GM12872 (cell line): ENCODE results near the gene LAMA2.

Experiments used
- CTCF ChIP-seq: IDR thresholded peaks from 3 replicates; pipeline ENCODE4 v1.5.1; 2011; ENCODE audit warnings: low read depth, mild to moderate bottlenecking, low read length, moderate library complexity; ENCODE audit not compliant: insufficient read depth

The LAMA2 gene

DNA sequence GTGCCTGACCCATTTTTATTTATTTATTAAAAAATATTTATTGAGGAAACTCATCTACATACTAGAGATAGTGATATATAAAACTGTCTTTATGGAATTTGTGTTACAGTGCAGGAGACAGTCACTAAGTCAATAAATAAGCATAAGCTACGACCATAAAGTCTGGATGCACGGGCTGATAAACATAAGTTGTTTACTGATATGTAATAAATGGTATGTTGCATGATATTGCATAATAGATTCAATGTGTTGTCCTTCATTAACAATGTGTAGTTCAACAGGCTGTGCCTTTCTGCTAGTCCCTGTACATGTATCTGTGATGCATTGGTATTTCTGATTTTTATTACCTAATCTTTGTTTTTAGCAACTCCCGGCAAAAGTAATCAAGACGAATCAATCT lies 515.8 kb downstream of the LAMA2 start:
- no peak for TF ChIP-seq CTCF

- TF ChIP-seq CTCF = no peak
Measured at GRCh38 chr6:129402244-129402643, 519.3 kb downstream of the LAMA2 start.

DNA sequence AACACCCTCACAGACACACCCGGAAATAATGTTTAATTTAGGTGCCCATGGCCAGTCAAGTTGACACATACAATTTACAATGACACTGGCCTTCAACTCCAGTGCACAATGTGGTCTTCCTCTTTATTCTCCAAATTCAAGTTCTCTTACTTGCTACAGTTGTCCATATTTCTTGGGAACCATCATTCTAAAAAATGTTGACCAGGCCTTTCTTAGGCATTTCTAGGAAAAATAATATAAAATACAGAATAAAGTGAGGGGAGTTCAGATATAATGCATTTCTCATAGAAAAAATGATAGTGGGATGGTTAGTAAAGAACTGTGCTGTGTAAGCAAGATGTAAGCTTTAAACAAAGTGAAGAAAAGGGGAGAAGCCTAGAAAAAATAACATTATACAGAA lies 528.2 kb downstream of the LAMA2 start:
- no peak for TF ChIP-seq CTCF

DNA sequence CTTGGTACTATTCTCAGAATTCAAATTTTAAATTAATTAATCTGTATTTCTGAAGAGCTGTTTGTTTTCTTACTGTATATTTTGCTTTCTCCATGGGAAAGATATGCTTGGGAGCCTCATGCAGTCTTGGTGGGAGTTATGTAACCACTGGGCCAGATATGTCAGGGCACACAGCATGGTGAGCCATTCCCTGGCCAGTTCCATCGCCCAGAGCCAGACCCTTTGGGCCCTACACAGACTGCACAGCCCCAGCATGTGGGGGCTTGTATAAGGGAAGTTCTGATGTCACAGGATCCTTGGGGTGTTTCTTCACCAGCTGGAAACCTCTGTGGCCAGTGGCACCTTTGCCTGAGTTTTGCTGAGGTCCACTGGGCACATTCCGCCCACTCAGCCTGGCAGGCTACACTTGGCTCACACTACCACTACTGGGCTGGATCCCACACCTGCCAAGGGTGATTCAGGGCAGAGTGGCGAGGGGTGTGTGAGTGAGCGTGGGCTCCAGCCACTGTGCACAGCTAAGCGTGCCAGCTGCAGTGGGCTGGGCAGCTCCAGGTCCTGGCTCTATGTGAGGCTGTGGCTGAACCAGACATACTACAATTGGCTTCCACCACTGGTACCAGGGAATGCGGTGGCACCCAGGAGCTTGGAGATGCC lies 533.5 kb downstream of the LAMA2 start:
- no peak for TF ChIP-seq CTCF

DNA sequence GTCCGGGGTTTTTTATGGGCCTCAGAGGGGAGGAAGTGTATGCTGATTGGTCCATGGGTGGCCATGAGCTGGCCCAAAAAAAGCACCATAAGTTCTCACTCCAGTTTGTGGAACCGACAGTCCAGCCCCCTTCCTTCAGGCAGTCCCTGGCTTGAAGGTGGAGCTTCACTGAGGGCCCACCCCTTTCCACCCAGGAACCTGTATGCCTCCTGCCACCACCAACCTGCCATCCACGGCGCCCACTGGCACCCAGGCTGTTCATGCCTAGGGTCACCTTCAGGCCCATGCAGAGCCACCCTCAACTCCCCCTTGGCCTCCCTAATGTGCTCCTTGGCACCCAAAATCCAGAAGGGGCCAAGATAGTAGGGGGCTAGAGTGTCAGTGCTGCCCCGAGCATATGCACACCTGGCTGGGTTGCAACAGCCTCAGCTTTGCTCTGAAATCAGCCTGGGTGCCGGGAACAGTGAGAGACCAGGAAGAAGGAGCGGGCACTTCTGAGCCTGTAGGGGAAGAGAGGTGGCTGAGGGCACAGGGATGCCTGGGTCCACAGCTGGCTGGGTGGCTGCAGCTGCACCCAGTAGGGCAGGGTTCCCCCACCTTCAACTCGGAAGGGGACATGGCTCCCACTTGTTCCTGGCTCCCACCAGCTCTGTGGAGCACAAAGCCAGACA lies 534.6 kb downstream of the LAMA2 start:
- no peak for TF ChIP-seq CTCF

DNA sequence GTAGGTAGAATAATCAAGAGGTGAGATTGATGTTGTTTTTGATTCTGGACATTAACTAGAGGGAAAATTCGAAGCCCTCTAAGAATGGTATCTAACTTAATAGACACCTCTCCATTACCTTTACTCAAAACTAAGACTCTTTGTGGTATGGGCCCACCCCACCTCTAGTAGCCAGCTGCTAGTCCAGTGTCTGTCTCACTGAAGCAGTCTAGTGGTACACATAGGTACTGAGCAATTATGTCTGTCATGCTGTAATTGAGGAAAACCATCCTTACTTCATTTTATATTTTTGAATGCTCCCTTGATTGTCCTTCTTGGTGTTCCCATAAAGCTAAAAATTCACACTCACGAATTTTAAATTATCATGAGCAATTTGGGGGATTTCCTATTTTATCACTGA lies 536.4 kb downstream of the LAMA2 start:
- no peak for TF ChIP-seq CTCF

DNA sequence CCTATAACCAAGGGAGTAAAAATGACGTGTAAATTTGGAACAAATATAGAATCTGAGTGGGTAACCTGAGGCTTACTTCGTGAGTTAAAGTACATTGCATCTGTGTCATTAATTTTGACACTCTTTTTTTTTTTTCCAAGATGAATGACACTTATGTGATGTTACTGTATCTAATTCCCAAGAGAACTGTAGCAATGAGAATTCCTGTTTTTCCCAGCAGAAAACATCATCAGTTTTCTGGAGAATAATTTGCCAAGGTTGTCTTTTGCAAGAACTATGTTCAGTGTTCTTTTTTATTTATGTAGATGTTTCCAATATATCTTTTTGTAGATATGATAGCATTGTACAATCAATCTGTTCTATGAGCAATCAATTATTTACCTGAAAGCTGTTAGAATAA lies 543.4 kb downstream of the LAMA2 start:
- TF ChIP-seq CTCF = no peak
